Measurements from ENCODE around the gene ACTN1.

DNA sequence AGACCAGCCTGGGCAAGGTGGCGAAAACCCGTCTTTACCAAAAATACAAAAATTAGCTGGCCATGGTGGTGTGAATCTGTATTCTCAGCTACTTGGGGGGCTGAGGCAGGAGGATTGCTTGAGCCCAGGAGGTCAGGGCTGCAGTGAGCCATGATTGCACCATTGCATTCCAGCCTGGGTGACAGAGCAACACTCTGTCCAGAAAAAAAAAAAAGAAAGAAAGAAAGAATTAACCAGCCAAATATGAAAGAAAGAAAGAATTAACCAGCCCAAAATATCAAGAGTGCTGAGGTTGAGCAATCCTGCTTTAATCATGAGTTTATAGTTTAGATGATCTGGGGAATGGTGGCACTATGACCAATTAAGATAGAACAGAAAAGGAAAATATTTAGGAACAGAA, 3.5 kb upstream of the ACTN1 start:
- TF ChIP-seq, protein P1, sequence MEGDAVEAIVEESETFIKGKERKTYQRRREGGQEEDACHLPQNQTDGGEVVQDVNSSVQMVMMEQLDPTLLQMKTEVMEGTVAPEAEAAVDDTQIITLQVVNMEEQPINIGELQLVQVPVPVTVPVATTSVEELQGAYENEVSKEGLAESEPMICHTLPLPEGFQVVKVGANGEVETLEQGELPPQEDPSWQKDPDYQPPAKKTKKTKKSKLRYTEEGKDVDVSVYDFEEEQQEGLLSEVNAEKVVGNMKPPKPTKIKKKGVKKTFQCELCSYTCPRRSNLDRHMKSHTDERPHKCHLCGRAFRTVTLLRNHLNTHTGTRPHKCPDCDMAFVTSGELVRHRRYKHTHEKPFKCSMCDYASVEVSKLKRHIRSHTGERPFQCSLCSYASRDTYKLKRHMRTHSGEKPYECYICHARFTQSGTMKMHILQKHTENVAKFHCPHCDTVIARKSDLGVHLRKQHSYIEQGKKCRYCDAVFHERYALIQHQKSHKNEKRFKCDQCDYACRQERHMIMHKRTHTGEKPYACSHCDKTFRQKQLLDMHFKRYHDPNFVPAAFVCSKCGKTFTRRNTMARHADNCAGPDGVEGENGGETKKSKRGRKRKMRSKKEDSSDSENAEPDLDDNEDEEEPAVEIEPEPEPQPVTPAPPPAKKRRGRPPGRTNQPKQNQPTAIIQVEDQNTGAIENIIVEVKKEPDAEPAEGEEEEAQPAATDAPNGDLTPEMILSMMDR (IDR thresholded peaks at IDR 0.05), result no peak
- TF ChIP-seq POLR2AphosphoS5 (IDR thresholded peaks at IDR 0.05; ENCODE audit: low read depth, low read length), result no peak
